Breast epithelium (tissue), 3 donors: ENCODE data around the gene CMTM8.

Source experiments
- POLR2A ChIP-seq: fragments of 450-650 bp; IDR thresholded peaks from one replicate; pipeline ENCODE4 v1.6.1; 2016; ENCODE audit warnings: antibody characterized with exemption, mild to moderate bottlenecking, moderate library complexity
- TF ChIP-seq, protein P1 (sequence below), 3 donors: fragments of 450-650 bp; IDR thresholded peaks; one replicate each; pipeline ENCODE4 v1.5.1; 2016 to 2017; ENCODE audit warnings: antibody characterized with exemption in 3 of 3, mild to moderate bottlenecking in 3 of 3, moderate library complexity in 3 of 3

GRCh38 chr3:32401126-32401525 is 162.6 kb downstream of the CMTM8 start:
- TF ChIP-seq, protein P1, sequence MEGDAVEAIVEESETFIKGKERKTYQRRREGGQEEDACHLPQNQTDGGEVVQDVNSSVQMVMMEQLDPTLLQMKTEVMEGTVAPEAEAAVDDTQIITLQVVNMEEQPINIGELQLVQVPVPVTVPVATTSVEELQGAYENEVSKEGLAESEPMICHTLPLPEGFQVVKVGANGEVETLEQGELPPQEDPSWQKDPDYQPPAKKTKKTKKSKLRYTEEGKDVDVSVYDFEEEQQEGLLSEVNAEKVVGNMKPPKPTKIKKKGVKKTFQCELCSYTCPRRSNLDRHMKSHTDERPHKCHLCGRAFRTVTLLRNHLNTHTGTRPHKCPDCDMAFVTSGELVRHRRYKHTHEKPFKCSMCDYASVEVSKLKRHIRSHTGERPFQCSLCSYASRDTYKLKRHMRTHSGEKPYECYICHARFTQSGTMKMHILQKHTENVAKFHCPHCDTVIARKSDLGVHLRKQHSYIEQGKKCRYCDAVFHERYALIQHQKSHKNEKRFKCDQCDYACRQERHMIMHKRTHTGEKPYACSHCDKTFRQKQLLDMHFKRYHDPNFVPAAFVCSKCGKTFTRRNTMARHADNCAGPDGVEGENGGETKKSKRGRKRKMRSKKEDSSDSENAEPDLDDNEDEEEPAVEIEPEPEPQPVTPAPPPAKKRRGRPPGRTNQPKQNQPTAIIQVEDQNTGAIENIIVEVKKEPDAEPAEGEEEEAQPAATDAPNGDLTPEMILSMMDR (IDR thresholded peaks at IDR 0.05): no peak
- no peak for TF ChIP-seq POLR2A
